Measurements from ENCODE around the gene PGM5.

DNA sequence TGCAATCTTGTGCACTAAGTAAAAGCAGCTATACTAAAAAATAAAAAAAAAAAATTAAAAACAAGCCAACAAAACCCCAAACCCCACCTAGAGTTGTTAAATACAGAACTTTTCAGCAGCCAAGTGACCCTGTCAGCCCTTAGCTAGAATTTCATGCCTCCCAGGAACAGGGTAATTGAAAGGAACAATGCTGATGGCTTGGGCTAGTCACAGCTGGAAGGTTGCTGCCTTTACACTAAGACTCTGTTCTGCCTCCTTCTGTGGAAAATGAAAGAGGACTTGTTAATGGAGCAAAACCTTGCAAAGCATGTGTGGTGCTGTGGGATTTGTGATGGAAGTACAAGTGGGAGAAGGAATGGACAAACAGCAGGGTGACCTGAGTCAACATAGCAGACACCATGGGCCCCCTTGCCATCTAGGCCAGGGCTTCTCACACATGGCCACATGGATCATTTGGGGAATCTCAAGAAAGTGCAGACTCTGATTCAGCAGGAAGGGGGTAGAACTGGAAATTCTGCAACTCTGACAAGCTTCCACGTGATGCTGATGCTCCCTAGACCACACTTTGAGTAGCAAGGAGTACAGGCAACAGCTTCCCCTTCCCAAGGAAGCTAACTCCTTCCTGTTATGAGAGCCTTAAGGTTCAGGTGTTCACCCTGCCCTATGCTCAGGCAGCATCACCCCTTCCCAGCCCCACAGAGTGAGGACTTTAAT, 199.2 kb downstream of the PGM5 start:
- TF ChIP-seq, protein P1, sequence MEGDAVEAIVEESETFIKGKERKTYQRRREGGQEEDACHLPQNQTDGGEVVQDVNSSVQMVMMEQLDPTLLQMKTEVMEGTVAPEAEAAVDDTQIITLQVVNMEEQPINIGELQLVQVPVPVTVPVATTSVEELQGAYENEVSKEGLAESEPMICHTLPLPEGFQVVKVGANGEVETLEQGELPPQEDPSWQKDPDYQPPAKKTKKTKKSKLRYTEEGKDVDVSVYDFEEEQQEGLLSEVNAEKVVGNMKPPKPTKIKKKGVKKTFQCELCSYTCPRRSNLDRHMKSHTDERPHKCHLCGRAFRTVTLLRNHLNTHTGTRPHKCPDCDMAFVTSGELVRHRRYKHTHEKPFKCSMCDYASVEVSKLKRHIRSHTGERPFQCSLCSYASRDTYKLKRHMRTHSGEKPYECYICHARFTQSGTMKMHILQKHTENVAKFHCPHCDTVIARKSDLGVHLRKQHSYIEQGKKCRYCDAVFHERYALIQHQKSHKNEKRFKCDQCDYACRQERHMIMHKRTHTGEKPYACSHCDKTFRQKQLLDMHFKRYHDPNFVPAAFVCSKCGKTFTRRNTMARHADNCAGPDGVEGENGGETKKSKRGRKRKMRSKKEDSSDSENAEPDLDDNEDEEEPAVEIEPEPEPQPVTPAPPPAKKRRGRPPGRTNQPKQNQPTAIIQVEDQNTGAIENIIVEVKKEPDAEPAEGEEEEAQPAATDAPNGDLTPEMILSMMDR (IDR thresholded peaks at IDR 0.05; ENCODE audit: control extremely low read depth in 1 of 3, insufficient read depth in 1 of 3, low read depth in 1 of 3, low read length in 3 of 3) = no peak
- TF ChIP-seq HDAC6 (IDR thresholded peaks at IDR 0.05; ENCODE audit: low read depth, low read length) (no peak), RFX5 (IDR thresholded peaks at IDR 0.05; ENCODE audit: borderline replicate concordance, low read depth, low read length) (no peak), TEAD4 (IDR thresholded peaks at IDR 0.05; ENCODE audit: low read depth, low read length) (no peak), SP2 (IDR thresholded peaks at IDR 0.05; ENCODE audit: low read length) (no peak)
